Endodermal cell (in vitro differentiated cells): Measurements from ENCODE around the gene FEM1B. TPM values are rescaled to one million over a fixed set of nuclear protein-coding genes. Genes with fewer than 3 reads are reported as not detected.

Experiments
- DNase-seq: peaks from one replicate; pipeline ENCODE4 v3.0.0-alpha.2; 2017
- H3K27ac ChIP-seq: 2 replicates; pipeline ENCODE4 v1.5.1; 2013; ENCODE audit warnings: mild to moderate bottlenecking, low read depth, low read length, moderate library complexity
- H3K27me3 ChIP-seq: 2 replicates; pipeline ENCODE4 v1.6.1; 2013; ENCODE audit warnings: mild to moderate bottlenecking, low read length, moderate library complexity; ENCODE audit not compliant: insufficient read depth, control insufficient read depth, poor library complexity, severe bottlenecking
- H3K36me3 ChIP-seq: 2 replicates; pipeline ENCODE4 v1.7.0; 2013; ENCODE audit warnings: mild to moderate bottlenecking, low read length, moderate library complexity; ENCODE audit not compliant: control insufficient read depth, insufficient read depth
- H3K4me1 ChIP-seq: one replicate; pipeline ENCODE4 v1.7.0; 2013; ENCODE audit warnings: low read length; ENCODE audit not compliant: control insufficient read depth, insufficient read depth
- H3K4me3 ChIP-seq: 2 replicates; pipeline ENCODE4 v1.5.1; 2013; ENCODE audit warnings: mild to moderate bottlenecking, low read length, moderate library complexity
- H3K9ac ChIP-seq: 2 replicates; pipeline ENCODE4 v1.6.1; 2013; ENCODE audit warnings: mild to moderate bottlenecking, low read length, moderate library complexity; ENCODE audit not compliant: poor library complexity, severe bottlenecking; ENCODE audit errors: extremely low read depth
- H3K9me3 ChIP-seq: 2 replicates; pipeline ENCODE4 v1.6.1; 2013; ENCODE audit warnings: mild to moderate bottlenecking, low read length, moderate library complexity; ENCODE audit not compliant: control insufficient read depth
- H3K27ac Mint-ChIP-seq: 2 replicates; pipeline ENCODE4 v1.8.0; 2020; ENCODE audit warnings: mixed read lengths
- H3K27me3 Mint-ChIP-seq: 2 replicates; pipeline ENCODE4 v1.8.0; 2021; ENCODE audit warnings: mild to moderate bottlenecking, mixed read lengths; ENCODE audit not compliant: insufficient read depth
- H3K36me3 Mint-ChIP-seq: 2 replicates; pipeline ENCODE4 v1.8.0; 2020; ENCODE audit warnings: low read depth, mixed read lengths
- H3K4me1 Mint-ChIP-seq: 2 replicates; pipeline ENCODE4 v1.8.0; 2020; ENCODE audit warnings: mixed read lengths
- H3K4me3 Mint-ChIP-seq: 2 replicates; pipeline ENCODE4 v1.8.0; 2020; ENCODE audit warnings: mild to moderate bottlenecking, moderate library complexity, mixed read lengths
- H3K9me3 Mint-ChIP-seq: 2 replicates; pipeline ENCODE4 v1.8.0; 2020; ENCODE audit warnings: mild to moderate bottlenecking, mixed read lengths
- CTCF ChIP-seq: fragments of 200-600 bp; sonication (generic); conservative IDR thresholded peaks from 2 replicates; pipeline ENCODE4 v1.5.0; 2021; ENCODE audit warnings: antibody characterized with exemption, mild to moderate bottlenecking
- WGBS, 2 experiments: methylation state at CpG; one replicate each; pipeline versions ENCODE4 v1.1.5 to v1.1.7; 2013; ENCODE audit warnings: missing lambda C conversion rate in 2 of 2, mixed read lengths in 1 of 2; ENCODE audit not compliant: insufficient coverage in 1 of 2, insufficient read length in 1 of 2; 5-methylcytosine and 5-hydroxymethylcytosine counted together
- total RNA-seq, 2 donors: library from RNA; stranded (reverse); fragmentation: NEBNext Ultra II Directional in 1 of 2; extraction: Animal tissue kit (Norgen Biotek cat#: 25700) in 1 of 2; gene quantifications; 2 replicates in 1 of 2; 3 replicates in 1 of 2; pipeline ENCODE4 v1.2.1, GENCODE V29; 2021

Gene FEM1B
- total RNA-seq, 2 donors from 2014 or later = 65.4 to 67.9 TPM

DNA sequence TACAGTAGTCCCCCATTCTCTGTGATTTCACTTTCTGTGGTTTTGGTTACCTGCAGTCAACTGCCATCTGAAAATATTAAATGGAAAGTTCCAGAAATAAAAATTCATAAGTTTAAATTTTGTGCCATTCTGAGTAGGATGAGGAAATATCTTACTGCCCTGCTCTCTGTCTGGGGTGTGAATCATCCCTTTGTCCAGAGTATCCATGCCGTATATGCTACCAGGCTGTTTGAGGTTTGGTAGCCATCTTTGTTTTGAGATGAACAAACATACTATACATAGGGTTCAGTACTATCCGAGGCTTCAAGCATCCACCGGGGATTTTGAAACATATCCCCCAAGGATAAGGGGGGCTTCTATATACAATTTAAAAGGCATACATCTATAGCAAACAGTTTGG lies 16.3 kb upstream of the FEM1B start:
- Histone ChIP-seq H3K4me1 (no peaks in the 10 kb centered on the region), H3K9me3 (no peaks in the 10 kb centered on the region), H3K9ac (no peak overlapping the region), H3K27me3 (no peaks in the 10 kb centered on the region), H3K27ac (no peak overlapping the region), H3K36me3 (no peaks in the 10 kb centered on the region), H3K4me3 (no peak overlapping the region)
- Mint-ChIP-seq H3K27me3 (no peaks in the 10 kb centered on the region), H3K4me1 (peaks cover 25% of the 10 kb centered on the region), H3K4me3 (no peak overlapping the region), H3K36me3 (no peaks in the 10 kb centered on the region), H3K9me3 (no peaks in the 10 kb centered on the region), H3K27ac (no peak overlapping the region)
- no peak for TF ChIP-seq CTCF
- DNase-seq = no peak
- 92% methylated on average over 3 of the region's 3 CpGs; no CpG with 5 or more reads in 1 of the 2 experiments for WGBS, 2 experiments

GRCh38 chr15:68261980-68262379 lies 15.6 kb upstream of the FEM1B start:
- Mint-ChIP-seq H3K27ac (no peak overlapping the region), H3K36me3 (no peaks in the 10 kb centered on the region), H3K9me3 (no peaks in the 10 kb centered on the region), H3K4me3 (no peak overlapping the region), H3K27me3 (no peaks in the 10 kb centered on the region), H3K4me1 (peaks cover 23% of the 10 kb centered on the region)
- H3K27me3 ChIP-seq = no peaks in the 10 kb centered on the region
- TF ChIP-seq CTCF = no peak
- H3K9ac ChIP-seq = no peak overlapping the region
- 100% methylated on average over 3 of the region's 3 CpGs; no CpG with 5 or more reads in 1 of the 2 experiments for WGBS, 2 experiments
- H3K4me1 ChIP-seq = no peaks in the 10 kb centered on the region
- no peak overlapping the region for H3K4me3 ChIP-seq
- no peaks in the 10 kb centered on the region for H3K9me3 ChIP-seq
- no peak for DNase-seq
- no peak overlapping the region for H3K27ac ChIP-seq
- no peaks in the 10 kb centered on the region for H3K36me3 ChIP-seq

DNA sequence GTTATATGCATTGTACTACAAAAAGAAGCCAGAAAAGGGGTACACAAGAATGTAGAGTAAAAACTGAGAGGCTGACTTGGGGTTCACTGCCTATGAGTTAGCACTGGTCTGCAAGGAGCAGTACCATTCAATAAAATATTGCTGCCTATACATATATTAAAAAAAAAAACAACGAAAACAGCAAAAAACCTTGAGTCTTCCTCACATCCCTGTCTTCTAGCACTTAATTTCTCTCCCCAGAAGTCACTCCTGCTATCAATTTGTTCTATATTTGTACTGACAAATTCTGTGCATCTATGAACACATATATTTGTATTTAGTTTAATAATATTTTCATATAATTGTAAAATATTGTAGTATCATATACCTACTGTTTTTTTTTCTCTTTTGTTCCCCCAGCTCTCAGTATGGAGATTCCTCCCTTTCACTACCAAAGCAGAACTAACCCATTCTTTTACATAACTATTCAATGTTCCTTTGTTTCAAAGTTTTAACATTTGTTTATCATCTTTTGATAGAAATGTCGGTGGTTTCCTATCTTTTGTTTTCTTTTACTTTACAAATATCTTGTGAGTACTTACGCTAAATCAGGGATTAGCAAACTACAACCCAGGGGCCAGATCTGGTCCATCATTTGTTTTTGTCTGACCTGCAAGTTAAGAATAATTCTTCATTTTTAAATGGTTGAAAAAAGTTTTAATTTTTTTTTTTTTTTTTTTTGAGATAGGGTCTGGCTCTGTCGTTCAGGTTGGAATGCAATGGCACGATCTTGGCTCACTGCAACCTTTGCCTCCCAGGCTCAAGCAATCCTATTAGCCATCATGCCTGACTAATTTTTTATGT lies 14.8 kb upstream of the FEM1B start:
- Mint-ChIP-seq H3K4me1 (peaks cover 21% of the 10 kb centered on the region), H3K4me3 (no peak overlapping the region), H3K36me3 (no peaks in the 10 kb centered on the region), H3K27me3 (no peaks in the 10 kb centered on the region), H3K9me3 (no peaks in the 10 kb centered on the region), H3K27ac (no peak overlapping the region)
- Histone ChIP-seq H3K4me3 (no peak overlapping the region), H3K4me1 (no peaks in the 10 kb centered on the region), H3K9ac (no peak overlapping the region), H3K36me3 (no peaks in the 10 kb centered on the region), H3K9me3 (no peaks in the 10 kb centered on the region), H3K27ac (no peak overlapping the region), H3K27me3 (no peaks in the 10 kb centered on the region)
- WGBS, 2 experiments = 49% methylated on average over 5 of the region's 5 CpGs; no CpG with 5 or more reads in 1 of the 2 experiments
- no peak for DNase-seq
- TF ChIP-seq CTCF = no peak
